GM19455 (cell line): ENCODE measurements around the gene RTP2.
A peak's percentile ranks its signal among the peaks of the same experiment; 100 is the strongest.

Experiments
- ATAC-seq: cut with Tn5 transposase; IDR thresholded peaks from one replicate; pipeline ENCODE4 v1.9.1; 2021; ENCODE audit not compliant: unreplicated experiment

The RTP2 gene

GRCh38 chr3:187702507-187703033 lies at the start of gene RTP2:
Gene RTP2, minus strand, starts transcription at chr3:187702557. Its CDS starts 429 bp downstream, at chr3:187702128.
- no peak for ATAC-seq

DNA sequence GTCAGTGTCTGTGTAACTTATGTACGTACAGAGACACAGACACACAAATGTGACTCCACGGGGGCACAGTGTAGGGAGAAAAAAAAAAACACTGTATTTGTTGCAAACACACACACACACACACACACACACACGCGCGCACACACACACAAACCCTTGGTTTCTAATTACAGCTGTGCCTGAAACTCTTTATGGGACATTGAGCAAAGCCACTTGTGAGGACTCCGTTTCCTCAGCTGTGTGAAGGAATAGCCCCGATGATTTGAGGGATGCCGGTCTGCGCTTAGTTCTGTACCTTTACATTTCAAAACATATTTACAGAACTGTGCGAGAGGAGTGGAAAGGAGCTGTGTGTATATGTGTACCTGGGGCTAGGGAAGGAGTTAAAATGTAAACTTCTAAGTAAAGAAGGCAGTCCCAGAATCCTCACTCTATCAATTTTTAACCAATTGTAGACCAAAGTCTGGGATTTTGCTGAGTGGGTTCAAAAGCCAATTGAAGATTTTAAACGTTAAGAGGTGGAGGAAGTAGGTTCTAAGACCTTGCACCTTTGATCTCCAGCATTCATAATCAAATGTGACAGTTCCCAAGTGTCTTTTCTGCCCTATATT lies 48.3 kb upstream of the RTP2 start:
- ATAC-seq, result no peak

- no peak for ATAC-seq
These were observed 47.7 kb upstream of the RTP2 start for GRCh38 chr3:187750006-187750512.

DNA sequence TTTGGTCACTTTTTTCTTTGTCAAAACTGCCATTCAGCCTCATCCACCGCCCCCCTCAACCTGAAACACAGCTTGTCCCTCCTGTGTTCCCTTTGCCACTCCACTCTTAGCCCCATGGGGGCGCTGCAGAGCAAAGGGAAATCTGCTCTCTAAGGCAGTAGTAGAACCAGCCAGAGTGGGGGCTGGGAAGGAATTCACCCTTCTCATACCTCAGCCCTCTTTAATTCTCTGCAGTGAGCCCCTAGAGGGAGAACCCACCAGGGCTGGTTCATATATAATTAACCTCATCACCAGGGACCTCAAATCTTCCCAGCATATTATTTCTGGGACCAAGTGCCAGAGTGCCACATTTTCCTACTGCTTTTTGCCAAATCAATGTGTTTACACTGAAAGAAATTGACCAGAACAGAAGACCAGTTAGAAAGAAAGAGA lies 45.7 kb upstream of the RTP2 start:
- no peak for ATAC-seq

DNA sequence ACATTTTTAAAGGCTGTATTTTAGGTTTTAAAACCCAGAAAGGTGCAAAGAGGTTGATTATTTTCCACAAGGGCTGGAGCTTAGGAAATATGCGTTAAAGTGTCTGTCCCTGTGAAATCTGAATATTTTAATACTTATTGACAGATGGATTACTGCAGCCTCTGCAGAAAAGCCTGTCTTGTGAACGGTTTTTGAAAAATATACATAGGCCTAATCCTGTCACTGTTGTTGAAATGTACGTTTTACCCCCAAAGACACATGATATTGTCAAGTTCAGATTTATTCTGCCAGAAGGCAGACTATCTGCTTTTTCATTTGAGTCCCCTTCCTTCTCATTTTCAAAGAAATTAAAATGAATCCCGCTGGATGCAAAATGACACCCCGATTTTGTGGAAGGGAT lies 45.1 kb upstream of the RTP2 start:
- ATAC-seq, result no peak

DNA sequence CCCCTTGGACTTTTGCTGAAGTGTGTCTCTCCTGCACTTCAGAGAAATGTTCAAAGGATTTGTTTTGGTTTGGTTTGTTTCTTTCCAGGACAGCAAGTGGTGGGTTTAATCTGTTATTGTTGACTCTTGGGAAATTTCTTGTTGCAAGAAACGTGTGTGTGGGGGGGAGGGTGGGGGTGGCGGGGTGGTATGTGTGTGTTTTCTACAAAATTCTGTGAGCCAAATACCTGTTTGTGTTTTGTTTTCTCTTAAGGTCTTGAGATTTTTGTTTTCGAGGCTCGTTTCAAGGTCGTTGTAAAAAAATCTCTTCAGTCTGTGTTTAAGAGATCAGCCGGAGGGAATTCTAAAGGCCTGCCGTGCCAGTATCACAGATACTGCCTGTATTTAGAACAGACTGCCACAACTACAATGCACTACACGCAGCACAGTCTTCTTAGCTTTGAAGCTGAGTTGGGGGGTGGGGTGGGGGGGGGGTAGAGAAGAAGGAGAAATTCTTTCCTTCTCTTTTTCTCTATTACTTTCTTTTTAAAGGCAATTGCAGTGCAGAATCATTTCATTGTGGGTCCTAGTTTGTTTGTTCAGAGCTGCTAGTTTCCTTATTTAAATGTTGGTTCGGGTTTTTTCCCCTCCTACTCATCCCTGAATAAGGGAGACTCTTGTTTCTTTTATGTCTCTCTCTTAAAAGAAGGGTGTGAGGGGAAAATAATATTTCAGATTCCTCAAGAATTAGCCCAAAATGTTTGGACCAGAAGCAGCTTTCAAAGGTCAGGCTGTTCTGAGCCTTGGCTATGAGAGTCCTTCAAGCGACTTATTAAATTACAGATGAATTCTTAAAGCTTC lies 44.3 kb upstream of the RTP2 start:
- no peak for ATAC-seq

- ATAC-seq, result no peak
These were observed 43.7 kb upstream of the RTP2 start for GRCh38 chr3:187746059-187746441.

- ATAC-seq, result peak; percentile 69
These were observed 43.1 kb upstream of the RTP2 start, which contains the start of gene BCL6 for GRCh38 chr3:187745201-187746058. Gene BCL6, minus strand, starts transcription at chr3:187745468. Its CDS starts 11,775 bp downstream, at chr3:187733693.

GRCh38 chr3:187744169-187745151 lies 42.1 kb upstream of the RTP2 start:
- no peak for ATAC-seq

DNA sequence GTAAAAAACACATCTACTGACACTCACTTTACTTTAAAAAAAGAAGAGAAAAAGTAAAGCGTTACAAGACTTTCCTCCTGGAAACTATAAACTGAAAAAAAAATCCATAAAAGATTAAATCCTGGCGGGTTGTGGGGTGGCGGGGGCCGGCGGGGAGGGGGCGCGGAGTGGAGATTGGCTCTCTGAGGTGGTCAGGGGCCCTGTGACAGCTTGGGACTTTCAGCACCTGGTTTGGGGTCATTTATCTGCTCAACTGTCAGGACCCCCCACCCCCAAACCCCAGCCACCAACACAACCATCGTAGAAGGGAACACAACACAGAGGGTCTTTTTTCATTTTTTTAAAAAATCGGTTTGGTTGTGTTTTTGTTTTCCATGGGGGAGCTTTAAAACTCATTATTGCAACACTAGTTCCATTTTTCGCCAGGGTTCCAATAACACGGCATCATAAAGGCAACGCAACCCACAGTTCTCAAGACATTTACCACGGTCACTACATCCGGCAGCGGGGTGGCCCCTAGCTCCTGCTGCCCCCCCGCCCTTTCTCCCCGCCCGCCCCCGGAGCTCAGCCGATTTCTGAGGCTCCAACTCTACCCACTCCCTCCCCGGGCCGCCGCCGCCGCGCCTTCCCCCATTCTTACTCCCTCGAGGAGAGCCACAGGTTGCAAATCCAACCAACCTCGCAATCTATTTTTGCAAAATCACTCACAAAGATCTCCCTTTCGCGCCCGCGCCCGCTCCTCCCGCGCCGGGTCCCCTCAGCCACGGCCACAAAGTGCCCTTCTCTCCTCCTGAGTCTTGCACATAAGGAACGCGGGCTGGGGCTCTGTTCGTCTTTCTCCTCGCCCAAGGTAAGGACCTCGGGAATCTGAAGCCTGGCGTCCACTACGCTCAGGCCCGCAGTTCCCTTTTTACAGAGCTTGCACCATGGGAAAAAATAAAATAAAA lies 41.1 kb upstream of the RTP2 start:
- ATAC-seq, result no peak

DNA sequence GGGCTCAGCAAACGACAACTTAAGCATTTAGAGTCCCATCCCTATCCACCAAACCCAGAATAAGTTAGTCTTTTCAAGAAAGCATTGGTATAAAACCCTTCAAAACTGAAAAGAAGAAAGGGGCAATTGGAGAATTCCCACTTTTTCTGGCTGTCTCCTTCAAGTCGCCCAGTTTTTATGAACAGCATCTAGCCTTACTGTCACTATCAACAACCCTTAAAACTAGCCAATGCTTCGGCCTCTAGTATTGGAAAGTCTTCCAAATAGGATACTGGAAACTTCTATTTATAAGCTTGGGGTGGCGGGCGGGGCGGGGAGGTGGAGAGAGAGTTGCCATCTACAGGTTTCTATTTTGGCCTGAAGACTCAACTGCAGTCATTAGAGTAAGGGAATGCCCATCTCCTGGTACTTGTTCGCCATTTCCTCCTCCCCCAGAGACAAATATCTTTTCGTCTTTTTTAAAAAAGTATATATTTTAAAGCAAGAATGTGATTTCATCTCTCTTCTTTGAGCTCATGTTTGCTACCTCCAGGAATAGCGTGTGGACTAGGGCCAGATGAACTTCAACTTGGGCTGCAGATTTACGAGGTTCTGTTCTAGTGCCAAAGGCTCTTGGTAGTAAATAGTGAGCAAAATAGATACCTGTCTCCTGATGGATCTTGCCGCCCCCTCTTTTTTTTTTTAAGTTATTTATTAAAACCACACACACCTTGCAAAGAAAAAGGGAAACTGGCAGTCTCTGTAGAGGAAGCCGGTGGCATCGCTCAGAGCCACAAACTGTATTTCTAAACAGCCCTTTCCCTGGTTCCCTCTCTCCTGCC lies 40.2 kb upstream of the RTP2 start:
- no peak for ATAC-seq

DNA sequence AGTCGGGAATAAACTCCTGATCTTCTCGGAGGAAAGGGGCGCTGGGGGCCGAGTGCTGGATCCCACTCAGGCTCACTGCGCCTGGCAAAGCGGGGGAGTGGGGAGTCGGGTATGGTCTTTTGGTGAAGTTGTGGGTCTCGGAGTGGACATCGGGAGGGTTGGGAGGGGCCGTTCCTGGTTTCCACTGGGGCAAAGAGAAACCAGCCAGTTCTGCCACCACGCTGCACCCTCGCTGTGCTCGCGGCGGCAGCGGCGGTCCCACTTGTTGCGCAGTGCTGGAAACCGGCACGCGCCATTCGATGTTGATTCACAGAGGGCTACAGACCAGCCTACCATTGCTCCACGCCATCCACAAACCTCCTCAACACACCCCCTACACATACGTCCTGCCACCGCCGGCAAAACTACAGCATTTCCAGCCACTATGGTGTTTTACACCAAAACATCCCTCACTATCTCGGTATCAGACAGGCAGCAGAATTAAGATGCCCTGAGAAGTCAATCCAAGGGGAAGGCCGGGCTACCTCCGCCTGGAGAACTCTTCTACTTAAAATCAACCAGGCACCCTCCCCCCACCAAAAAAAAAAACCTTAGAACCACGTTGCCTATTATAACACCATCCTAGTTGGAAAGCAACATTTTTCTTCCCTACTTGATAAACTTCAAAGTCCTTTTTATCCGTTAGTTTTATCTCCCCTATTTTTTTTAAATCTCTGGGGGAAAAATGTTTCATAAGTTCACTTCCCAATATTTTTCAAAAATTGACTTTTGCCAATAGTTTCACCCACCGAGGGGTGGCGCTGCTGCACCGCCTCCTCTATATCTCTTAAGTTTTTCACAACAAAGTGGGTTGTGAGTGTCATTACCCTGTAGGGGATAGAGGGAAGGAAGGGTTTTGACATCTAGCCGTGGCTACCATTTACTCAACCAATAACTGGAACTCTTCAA lies 39.3 kb upstream of the RTP2 start:
- ATAC-seq, result no peak

DNA sequence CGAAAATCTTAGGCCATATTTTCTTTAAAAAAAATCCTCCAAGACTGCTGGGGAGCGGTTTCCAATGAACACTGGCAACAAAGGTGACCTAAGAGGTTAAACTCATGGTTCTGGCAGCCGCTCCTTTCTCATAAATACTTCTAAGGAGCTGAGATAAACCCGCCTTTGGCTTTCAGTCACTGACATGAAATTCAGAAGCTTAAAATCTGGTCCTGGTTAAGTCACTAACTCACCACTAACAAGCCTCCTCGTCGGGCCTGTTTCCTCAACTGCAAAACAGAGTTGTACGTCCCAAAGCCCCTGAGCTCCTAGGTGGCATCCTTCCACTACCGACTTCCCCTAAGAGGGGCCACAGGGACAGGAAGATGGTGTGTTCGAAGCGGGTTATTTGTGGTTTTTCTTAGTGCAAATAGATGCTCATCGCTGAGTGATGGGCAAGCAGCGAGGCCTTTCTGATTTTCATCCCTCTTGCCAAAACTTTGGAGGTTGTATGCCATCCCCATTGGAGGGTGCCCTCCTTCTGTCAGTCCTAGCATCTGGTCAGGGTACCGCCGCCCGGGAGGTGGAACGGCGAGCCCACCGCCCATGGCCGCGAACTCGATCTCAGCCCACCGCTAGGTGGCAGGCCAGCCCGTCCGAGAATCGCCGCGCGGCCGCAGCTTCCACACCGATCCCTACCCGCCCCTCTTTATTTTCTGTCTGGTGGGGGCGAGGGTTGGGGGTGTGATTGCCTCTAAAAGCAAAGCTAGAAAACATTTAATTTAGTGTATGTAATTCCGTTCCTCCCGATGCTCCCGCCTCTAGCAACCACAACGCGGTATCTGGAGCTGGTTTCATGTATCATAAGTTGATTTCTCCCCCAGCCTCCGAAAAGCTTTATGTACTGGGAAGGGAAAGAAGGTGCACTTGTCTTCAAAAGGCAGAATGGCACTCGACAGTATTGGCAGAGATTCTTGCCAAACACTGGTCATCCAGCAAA lies 38.4 kb upstream of the RTP2 start:
- ATAC-seq, result no peak

- no peak for ATAC-seq
These were observed 37.4 kb upstream of the RTP2 start for GRCh38 chr3:187739561-187740332.

- no peak for ATAC-seq
These were observed 36.8 kb upstream of the RTP2 start for GRCh38 chr3:187739094-187739560.
